Spleen (tissue), 7 donors: Measurements from ENCODE around the gene GLP1R.

ENCODE experiments used
- POLR2A ChIP-seq, 3 donors: fragments of 450-650 bp; IDR thresholded peaks; one replicate each; pipeline ENCODE4 v1.5.1; 2017; ENCODE audit warnings: antibody characterized with exemption in 3 of 3, mild to moderate bottlenecking in 1 of 3
- TF ChIP-seq, protein P1 (sequence below), 11 experiments: fragments of 200-600 bp in 7 of 11; fragments of 450-650 bp in 4 of 11; sonication (generic) in 4 of 11; IDR thresholded peaks in 8 of 11; conservative IDR thresholded peaks in 3 of 11; 1 replicate in 7 of 11; 2 replicates in 4 of 11; pipeline versions ENCODE4 v1.4.0 to v1.8.0; 2016 to 2021; ENCODE audit warnings: antibody characterized with exemption in 11 of 11, inconsistent platforms in 4 of 11, mild to moderate bottlenecking in 1 of 11
- donor health status: DM: no; HTN: no; CAD: no; lungs with moderate emphysema.
- donor health status: DM: no; HTN: no; CAD: no.
- donor health status: DM: no; HTN: no; CAD: no.

GRCh38 chr6:39075010-39075686 is 26.6 kb downstream of the GLP1R start:
- TF ChIP-seq, protein P1, sequence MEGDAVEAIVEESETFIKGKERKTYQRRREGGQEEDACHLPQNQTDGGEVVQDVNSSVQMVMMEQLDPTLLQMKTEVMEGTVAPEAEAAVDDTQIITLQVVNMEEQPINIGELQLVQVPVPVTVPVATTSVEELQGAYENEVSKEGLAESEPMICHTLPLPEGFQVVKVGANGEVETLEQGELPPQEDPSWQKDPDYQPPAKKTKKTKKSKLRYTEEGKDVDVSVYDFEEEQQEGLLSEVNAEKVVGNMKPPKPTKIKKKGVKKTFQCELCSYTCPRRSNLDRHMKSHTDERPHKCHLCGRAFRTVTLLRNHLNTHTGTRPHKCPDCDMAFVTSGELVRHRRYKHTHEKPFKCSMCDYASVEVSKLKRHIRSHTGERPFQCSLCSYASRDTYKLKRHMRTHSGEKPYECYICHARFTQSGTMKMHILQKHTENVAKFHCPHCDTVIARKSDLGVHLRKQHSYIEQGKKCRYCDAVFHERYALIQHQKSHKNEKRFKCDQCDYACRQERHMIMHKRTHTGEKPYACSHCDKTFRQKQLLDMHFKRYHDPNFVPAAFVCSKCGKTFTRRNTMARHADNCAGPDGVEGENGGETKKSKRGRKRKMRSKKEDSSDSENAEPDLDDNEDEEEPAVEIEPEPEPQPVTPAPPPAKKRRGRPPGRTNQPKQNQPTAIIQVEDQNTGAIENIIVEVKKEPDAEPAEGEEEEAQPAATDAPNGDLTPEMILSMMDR (IDR thresholded peaks at IDR 0.05 in 8 of 11, conservative IDR thresholded peaks at IDR 0.05 in 3 of 11), result no peak
- no peak for TF ChIP-seq POLR2A (IDR thresholded peaks at IDR 0.05)
